GM12892 (cell line): ENCODE data around the gene SORCS1.

ENCODE experiments used
- POLR2A ChIP-seq: IDR thresholded peaks from 2 replicates; pipeline ENCODE4 v1.6.1; 2011; ENCODE audit warnings: low read depth, low read length, control low read depth
- POLR2AphosphoS5 ChIP-seq: IDR thresholded peaks from 2 replicates; pipeline ENCODE4 v1.6.1; 2011; ENCODE audit warnings: low read depth, low read length, control low read depth
- TAF1 ChIP-seq: IDR thresholded peaks from 2 replicates; pipeline ENCODE4 v1.6.1; 2011; ENCODE audit warnings: low read depth, mild to moderate bottlenecking, control low read depth, low read length, borderline replicate concordance

DNA sequence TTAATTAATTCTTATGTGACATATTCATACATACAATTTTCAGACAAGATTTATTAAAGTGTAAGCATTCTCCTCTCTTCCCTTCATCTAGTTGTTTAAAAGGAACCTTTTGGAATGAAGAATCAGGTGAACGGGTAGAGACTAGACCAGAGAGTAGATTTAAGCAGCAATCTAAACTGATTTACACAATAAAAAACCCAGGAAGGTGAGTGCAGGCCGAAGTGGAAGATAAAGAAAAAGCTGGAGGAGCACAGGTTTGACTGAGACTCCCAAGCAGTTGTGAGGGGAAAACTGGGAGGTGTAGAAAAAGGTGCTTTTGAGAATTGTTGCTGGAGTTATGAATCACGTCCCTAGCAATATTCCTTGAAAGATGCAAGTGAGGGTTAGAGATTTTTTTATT is 601.1 kb downstream of the SORCS1 start:
- TF ChIP-seq POLR2AphosphoS5 (no peak), TAF1 (no peak), POLR2A (no peak)
